Measurements from ENCODE around the gene SFRP5. TPM values are rescaled to one million over a fixed set of nuclear protein-coding genes. Genes with fewer than 3 reads are reported as not detected.

The SFRP5 gene
- not detected for total RNA-seq (2021; ENCODE audit: unreplicated experiment)
- polyA plus RNA-seq (2012), result 0.09 TPM in 1 of 2 replicates, not detected in the other
- not detected for Bru-seq, nascent RNA
- not detected for BruChase-seq, experiment 1, labeled RNA remaining after a 6-hour chase
- not detected for BruChase-seq, experiment 2, labeled RNA remaining after a 2-hour chase
- long read RNA-seq, result 0 reads

- no peak for ATAC-seq
- ChIA-PET RAD21 (ENCODE audit: low non-redundant PET in 1 of 2, low total read pairs in 2 of 2, uncharacterized antibody in 2 of 2, unreplicated experiment in 2 of 2) (no interaction called here), POLR2A (no interaction called here), CTCF (no interaction called here)
- Histone ChIP-seq H3K9ac (ENCODE audit: low read length) (no peak within 1 kb of the TSS), H3K4me3 (replicated peaks in 1 of 2; ENCODE audit: low read depth in 1 of 2, low read length in 2 of 2) (no peak within 1 kb of the TSS), H3K4me2 (ENCODE audit: low read length) (no peak within 1 kb of the TSS), H3K79me2 (ENCODE audit: insufficient read depth, low read length) (no peaks in the 10 kb centered on the region), H3K36me3 (ENCODE audit: control insufficient read depth in 1 of 2, insufficient read depth in 2 of 2, low read length in 2 of 2) (no peaks in the 10 kb centered on the region), H2AFZ (ENCODE audit: low read depth, low read length, poor library complexity, severe bottlenecking) (no peak within 1 kb of the TSS), H3K4me1 (ENCODE audit: control insufficient read depth in 1 of 2, insufficient read depth in 2 of 2, low read length in 2 of 2) (no peaks in the 10 kb centered on the region), H3K9me3 (ENCODE audit: control insufficient read depth in 1 of 2, insufficient read depth in 1 of 2, low read depth in 1 of 2, low read length in 2 of 2) (no peaks in the 10 kb centered on the region), H3K27me3 (ENCODE audit: insufficient read depth, low read length) (no peaks in the 10 kb centered on the region), H3K9me2 (ENCODE audit: insufficient read depth) (no peaks in the 10 kb centered on the region), H4K20me1 (ENCODE audit: insufficient read depth) (no peaks in the 10 kb centered on the region), H3K27ac (ENCODE audit: low read depth, low read length) (no peak within 1 kb of the TSS)
- BruUV-seq (replicated peaks), result no TSS peak
- DNase-seq (ENCODE audit: low read depth, low spot score), result no peak
- no peak for TF ChIP-seq EZH2phosphoT487 (IDR thresholded peaks at IDR 0.05; ENCODE audit: borderline replicate concordance)
- TF ChIP-seq REST (IDR thresholded peaks at IDR 0.05; ENCODE audit: low read depth), result no peak
- intact Hi-C loops (cut with micrococcal nuclease), result no loop called here
These were observed at the start of gene SFRP5 for GRCh38 chr10:97771913-97772823. Gene SFRP5, minus strand, starts transcription at chr10:97771999. Its CDS starts 166 bp downstream, at chr10:97771833.

Data from HCT116 (cell line).